CD4-positive, alpha-beta T cell treated with Interleukin-12 subunit alpha and Interleukin-12 subunit beta, for 1 hour (primary cell): ENCODE results near the gene TPM4.

Experiments used
- DNase-seq: peaks from one replicate; pipeline ENCODE4 v3.0.0-alpha.2; 2020

Gene TPM4

DNA sequence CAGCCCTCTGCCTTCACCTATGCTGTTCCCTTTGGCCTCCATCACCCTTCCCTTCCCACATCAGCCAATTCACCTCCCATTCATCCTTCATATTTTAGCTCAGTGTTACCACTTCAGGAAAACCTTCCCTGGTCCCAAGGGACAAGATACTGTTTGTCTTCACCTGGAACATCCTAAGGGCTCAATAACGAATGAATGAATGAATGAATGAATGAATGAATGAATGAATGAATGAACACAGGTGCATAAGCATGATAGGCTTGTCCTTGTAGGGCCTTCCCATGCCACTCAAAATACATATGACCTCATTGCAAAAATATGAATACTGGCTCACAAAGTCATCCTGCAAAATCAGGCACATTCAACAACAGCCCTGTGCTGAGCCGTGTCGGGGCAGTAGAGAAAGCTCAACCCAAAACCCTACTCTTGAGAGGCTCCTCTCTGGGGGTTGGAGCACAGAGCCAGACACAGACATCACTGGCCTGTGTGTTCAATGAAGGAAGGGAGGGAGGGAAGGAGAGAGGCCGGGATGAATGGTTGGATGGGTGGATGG is 33.7 kb upstream of the TPM4 start:
- DNase-seq: no peak

- no peak for DNase-seq
Measured at GRCh38 chr19:16043156-16043757, 33.0 kb upstream of the TPM4 start.

- no peak for DNase-seq
Measured at GRCh38 chr19:16044746-16045145, 31.5 kb upstream of the TPM4 start.

DNA sequence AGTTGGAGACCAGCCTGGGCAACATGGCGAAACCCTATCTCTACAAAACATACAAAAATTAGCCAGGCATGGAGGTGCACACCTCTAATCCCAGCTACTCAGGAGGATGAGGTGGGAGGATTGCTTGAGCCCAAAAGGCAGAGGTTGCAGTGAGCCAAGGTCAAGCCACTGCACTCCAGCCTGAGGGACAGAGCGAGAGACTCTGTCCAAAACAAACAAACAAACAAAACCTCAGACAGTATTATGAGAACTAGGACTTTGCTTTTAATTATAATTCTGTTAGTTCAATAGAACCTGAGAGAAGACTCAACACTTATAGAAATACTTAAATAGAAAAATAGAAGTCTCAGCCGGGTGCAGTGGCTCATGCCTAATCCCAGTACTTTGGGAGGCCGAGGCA is 31.1 kb upstream of the TPM4 start:
- DNase-seq: no peak

DNA sequence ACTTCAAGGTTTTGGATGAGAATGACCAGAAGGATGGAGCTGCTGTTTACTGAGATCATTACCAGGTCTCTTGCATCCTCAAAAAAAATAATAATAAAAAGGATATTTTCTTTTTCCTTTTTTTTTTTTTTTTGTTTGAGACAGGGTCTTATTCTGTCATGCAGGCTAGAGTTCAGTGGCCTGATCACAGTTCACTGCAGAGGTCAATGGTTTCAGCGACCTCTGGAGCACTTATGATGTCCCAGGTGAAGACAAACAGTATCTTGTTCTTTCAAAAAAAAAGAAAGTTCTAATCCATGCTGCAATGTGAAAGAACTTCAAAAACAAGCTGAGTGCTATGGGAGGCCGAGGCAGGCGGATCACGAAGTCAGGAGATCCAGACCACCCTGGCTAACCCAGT is 30.4 kb upstream of the TPM4 start:
- no peak for DNase-seq

- DNase-seq: no peak
Measured at GRCh38 chr19:16048583-16048982, 27.7 kb upstream of the TPM4 start.

DNA sequence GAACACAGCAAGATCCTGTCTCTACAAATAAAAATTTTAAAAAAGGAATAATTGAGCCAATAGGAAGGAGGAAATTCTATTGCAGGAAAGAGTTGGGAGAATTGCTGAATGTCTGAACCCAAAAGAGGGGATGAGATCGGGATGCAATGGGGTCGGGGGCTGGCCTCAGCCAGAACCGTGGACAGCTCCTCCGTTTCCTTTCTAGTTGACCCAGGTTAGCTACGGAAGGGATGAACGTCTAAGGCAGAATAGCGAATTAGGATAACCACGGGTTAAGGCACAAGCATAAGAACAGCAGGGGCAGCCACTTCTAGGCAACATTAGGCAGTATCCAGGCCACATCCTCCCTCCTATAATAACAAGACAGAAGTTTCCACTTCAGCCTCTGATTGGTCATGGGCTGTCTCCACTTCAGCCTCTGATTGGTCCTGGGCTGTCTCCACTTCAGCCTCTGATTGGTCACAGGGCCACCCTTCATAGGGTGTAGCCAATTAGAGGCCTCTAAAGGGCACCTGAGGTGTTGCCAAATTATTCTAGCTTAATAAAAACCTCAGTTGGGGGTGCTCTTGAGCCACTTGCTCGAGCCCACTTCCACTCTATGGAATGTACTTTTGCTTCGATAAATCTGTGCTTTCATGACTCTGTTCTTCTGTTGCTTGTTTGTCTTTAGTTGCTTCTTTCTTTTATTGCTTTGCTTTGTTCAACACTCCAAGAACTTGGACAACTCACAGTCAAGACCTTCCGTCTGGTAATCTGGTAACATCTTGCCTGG is 24.9 kb upstream of the TPM4 start:
- peak; percentile 74 for DNase-seq

DNA sequence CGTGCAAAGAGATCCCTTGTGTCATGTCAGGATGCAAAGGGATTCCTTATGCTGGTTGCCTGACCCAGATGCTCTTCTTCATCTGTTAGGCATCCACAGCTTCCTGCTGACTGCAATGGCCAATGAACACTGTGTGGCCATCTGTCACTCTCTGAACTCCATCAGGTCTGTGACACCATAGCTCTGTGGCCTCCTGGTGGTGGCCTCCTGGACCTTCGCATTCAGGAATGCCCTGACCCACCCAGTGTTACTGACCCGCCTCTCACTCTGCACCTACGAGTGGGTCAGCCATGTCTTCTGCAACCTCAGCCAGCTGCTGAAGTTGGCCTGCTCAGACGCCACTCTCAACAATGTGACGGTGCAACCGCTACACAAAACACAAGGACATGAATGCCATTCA is 23.9 kb upstream of the TPM4 start:
- DNase-seq: no peak

- no peak for DNase-seq
Measured at GRCh38 chr19:16057062-16057461, 19.2 kb upstream of the TPM4 start.

- DNase-seq: no peak
Measured at GRCh38 chr19:16060294-16060693, 16.0 kb upstream of the TPM4 start.

- no peak for DNase-seq
Measured at GRCh38 chr19:16061943-16062342, 14.4 kb upstream of the TPM4 start.

DNA sequence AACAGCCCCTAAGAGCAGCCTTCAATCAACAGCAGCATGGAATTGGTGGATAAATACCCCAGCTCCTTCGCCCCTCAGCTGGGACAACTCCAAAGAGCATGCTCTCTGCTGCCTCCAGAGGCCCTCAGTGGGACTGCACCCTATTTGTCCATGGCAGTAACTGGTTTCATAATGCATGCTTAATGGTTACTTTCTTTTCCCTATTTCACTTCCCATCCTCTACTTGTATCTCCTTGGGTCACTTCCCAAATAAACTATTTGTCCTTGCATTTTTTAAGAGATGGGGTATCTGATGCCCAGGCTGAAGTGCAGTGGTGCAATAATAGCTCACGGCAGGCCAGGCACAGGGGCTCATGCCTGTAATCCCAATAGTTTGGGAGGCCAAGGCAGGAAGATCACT is 13.5 kb upstream of the TPM4 start:
- peak; percentile 75 for DNase-seq

GRCh38 chr19:16064209-16064889 is 11.9 kb upstream of the TPM4 start:
- DNase-seq: no peak

DNA sequence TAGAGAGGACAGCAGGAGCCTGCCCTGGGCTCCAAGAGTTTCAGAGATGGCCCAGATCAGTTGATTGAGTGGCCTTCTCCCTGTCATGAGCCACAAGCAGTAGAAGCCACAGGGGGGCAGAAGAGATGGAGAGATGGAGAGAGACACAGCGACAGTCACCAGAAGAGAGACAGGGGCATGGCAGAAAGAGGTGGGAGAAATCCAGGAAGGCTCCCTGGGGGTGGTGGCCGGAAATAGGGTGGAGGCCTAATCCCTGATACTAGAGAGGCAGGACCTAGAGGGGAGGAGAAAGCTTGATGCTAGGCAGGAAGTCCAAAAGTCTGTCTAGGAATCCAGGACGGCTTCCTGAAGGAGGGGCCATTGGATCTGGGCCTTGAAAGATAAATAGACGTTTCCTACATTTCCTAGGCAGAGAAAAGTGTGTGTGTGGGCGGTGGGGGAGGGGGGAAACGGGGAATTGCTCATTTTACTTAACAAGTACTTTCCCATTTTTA is 9.6 kb upstream of the TPM4 start:
- DNase-seq: peak; percentile 74

DNA sequence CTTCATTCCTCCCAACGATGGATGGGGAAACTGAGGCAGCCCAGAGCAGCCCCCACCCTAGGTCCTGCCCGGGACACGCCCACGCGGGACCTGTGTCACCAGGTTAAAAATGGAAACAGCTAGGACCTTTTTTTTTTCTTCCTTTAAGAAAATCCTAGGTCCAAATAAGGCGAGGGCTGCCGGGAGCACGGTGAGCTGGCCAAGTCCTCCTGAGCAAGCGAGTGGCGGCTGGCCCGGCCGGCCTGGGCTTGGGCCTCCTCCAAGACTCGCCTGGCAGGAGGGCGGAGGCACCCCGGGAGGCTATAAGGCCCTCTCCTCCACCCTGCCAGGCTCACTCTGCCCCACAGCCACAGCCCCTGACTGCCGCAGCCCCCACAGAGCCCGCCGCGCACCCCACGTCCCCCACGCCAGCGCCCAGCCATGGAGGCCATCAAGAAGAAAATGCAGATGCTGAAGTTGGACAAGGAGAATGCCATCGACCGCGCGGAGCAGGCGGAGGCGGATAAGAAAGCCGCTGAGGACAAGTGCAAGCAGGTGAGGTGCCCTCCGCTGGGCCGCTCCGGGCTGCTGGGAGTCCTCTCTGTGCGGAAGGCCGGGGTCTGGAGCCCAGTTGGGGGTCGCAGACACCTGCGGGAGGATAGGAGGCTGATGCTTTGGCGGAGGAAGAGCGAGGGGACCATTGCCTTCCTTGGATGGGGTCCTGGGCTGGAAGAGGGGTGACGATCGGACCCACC is 8.9 kb upstream of the TPM4 start:
- DNase-seq: no peak

DNA sequence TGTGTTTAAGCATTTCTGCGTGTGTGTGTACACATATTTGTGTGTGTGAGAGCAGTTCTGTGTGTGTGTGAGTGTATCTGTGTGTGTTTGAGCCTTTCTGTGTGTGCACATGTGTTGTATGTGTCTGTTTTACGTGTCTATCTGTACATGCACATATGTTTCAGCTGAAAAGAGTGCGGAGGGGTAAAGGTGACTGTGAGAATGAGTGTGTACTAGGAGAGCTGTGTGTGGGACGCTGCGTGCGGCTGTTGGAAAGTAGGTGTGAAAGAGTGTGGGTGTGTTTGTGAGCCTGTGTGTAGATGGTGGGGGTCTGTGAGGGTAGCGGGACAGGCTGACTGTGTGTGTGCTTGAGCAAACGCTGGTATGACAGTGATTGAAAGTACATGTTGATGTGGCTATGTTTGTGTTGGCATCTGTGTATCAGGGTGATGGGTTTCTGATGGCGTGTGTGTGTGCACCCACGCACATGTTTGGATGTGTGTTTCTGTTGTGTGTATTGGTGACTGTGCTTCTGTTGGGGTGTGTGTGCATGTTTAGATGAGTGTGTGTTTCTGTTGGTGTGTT is 7.5 kb upstream of the TPM4 start:
- DNase-seq: no peak

GRCh38 chr19:16069813-16070365 is 6.4 kb upstream of the TPM4 start:
- no peak for DNase-seq

DNA sequence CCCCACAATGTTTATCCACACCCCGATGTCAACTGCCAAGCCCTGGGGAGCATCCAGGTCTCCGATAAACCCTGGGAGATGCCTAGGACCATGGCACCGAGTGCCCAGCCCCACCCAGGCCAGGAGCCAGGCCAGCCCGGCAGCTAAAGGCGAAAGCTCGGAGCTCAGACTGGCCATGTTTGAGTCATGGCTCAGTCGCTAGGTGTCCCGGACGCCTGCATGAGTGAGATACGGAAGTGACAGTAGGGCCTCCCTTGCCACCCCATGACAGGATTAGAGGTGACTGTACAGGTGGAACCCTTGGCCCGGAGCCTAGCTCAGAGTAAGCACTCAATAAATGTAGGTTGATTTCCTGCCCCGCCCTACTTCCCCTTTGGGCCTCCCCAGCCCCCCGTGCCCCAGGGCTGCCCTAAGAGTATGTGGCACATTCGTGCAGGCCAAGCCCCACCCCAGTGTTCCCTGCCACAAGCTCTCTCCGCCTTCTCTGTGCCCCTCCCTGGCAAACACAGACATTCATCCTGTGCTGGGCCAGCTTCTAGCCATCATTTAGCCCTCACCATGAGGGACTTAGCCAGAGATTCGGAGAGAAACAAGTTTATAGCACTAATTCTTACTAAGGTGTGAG is 5.8 kb upstream of the TPM4 start:
- DNase-seq: peak; percentile 93

DNA sequence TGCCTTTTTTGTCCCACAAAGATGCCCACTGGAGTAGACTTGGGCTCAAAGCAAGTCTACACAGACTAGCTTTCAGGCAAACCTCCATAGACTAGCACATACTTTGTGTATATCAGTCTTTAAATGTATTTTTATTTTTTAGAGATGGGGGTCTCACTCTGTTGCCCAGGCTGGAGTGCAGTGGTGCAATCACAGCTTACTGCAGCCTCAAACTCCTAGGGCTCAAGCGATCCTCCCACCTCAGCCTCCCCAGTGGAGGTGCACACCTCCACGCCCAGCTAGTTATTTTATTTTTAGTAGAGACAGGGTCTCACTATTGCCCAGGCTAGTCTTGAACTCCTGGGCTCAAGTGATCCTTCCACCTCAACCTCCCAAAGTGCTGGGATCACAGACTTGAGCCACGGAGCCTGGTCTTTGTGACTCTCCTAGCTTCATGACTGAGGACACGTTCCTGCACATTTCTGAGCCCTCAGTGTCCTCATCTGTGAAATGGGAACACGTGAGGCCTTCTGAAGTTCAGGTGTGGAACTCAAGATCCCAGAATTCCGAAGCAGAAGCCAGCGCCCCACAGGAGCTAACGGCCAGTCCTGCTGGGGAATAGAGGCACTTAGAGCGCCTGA is 5.1 kb upstream of the TPM4 start:
- no peak for DNase-seq

DNA sequence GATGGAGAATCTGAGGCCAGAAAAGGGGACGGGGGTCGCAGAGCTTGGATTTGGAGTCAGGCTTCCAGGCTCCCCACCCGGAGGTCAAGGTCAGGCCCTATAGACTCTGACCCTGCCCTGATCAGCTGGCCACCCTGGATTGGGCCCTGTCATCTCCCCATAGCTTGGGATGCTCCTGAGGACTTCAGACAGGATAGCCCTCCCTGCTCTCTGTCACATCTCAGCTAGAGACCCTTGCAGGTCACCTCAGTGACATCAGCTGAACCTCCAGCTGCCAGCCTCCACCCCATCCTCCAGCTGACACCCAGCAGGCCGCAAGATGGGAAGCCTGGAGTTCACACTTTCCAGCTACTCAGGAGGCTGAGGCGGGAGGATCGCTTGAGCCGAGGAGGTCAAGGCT is 2.8 kb upstream of the TPM4 start:
- no peak for DNase-seq

DNA sequence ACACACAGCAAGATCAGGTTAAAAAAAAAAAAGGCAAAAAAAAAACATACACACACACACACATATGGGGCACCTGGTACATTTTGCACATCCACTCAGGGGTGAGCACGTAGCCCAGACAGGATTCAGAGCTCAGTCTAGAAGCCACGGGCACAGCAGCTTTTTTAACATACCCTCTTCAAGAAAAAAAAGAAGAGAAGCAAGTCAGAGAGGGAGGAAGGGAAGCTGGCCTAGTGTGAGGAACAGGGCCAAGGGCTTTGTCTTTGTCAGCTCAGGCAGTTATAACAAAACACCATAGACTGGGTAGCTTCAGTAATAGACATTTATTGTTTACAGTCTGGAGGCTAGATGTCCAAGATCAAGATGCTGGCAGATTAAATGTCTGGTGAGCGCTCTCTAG is 2.3 kb upstream of the TPM4 start:
- peak; percentile 39 for DNase-seq
